COLO829 (cell line): ENCODE data around the gene SLC25A38.

Source experiments
- DNase-seq: peaks from one replicate; pipeline ENCODE4 v3.0.0; 2012; ENCODE audit warnings: low spot score

The SLC25A38 gene

DNA sequence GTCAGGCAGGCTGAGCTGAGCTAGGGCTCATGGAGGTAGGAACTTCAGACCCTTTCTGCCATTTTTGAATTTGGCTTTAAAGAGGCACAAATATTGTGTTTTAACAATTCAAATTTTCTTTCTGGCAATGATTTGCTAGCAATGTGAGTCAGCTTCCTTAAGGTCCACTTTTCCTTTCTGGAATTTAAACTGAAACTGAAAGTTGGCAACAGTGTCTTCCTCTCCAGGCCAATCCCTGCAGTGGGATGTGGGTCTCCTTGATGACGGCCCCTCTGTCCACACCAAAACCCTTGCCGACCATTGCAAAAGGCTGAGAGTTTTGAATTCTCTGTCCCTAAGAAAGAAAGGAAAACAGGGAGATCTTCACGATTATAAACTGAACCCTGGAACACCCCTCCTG, 50.5 kb downstream of the SLC25A38 start:
- no peak for DNase-seq

DNA sequence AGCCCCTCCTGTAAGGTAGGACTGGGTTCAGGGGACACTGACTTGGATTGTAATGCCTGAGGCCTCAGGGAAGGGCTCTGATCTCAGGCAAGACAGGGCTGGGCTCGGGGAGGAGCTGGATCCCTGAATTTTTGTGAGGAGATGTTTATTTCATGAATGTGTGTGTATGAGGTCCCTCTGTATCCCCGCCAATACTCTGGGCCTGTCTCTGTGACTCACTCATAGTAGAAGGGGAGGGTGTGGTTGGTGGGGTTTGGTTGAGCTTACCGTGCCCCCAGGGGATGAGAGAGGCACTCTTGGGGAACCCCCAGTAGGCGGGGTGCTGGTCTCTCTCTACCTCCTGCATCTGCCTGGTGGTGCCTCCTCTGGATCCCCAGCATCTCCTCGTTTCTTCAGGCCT, 51.4 kb downstream of the SLC25A38 start:
- DNase-seq: no peak

DNA sequence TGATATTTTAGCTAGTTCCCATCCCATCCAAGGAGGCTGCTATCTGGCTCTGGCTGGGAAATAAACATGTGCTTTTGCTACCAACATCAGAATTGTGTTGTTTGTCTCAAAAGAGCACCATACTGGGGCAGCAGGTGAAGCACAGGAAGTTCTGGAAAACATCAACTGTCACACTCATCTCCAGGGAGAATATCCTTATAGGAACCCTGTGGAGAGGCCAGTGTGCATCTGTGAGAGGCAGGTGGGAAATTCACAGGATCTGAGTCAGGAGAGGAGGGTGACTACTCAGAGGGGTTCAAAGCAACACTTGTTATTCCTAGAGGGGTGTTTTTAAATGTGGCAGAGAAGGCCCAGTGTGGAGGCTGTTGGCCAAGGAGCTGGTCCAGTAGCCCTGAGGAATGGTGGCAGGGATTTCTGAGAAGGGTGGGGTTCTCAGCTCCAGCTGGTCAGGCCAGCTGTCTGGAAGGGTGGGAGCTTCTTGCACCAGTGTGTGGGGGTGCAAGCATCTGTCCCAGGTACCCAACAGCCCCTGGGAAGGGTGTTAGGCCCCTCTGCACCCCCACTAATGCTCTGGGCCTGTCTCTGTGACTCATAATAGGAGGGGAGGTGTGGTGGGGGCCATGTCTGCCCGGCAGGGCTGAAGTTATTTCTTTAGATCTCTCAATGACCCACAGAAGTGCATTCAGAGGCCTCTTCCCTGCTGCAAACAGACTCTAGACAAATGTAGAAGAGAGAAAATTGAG, 52.0 kb downstream of the SLC25A38 start:
- DNase-seq: no peak

DNA sequence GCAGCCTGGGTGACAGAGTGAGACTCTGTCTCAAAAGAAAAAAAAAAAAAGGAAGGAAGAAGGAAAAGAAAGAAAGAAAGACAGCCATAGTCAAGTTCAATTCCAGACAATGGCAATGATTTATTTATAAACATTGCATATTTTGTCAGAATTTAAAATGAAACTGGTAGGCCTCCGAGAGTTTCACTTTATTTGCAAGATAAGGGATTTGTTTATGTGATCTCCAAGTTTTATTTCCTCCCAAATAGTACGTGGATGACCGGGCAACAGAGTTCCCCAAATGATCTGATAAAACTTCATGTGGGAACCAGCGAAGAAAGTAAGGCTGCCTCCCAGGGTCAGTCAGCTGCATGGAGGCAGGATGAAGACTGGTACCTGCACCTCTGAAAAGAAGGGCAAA, 55.7 kb downstream of the SLC25A38 start:
- DNase-seq: no peak

DNA sequence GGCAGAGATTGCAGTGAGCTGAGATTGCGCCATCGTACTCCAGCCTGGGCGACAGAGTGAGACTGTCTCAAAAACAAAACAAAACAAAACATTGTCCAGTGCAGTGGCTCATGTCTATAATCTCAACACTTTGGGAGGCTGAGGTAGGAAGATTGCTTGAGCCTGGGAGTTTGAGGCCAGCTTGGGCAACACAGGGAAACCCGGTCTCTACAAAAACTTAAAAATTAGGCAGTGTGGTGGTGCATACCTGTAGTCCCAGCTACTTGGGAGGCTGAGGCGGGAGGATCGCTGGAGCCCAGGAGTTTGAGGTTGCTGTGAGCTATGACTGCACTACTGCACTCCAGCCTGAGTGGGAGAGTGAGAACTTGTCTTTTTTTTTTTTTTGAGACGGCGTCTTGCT, 57.1 kb downstream of the SLC25A38 start:
- no peak for DNase-seq

DNA sequence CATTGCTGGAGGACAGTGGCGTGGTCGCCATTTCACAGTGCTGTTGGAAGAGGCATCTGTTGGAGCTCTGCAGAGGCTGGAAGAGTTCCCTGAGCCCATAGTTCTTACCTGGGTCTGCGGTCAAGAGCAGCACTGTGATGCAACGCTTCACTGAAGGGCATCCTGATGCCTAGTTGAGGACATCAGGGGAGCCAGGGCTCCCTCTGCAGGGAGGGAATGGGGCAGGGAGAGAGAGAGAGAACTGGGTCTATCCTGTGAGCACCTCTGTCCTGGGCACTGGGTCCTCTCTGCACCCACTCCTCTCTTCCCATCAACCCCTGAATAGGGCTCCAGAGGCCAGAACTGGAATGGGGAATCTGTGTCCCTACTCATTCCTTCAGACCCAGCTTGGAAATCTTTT, 60.4 kb downstream of the SLC25A38 start:
- DNase-seq: no peak

DNA sequence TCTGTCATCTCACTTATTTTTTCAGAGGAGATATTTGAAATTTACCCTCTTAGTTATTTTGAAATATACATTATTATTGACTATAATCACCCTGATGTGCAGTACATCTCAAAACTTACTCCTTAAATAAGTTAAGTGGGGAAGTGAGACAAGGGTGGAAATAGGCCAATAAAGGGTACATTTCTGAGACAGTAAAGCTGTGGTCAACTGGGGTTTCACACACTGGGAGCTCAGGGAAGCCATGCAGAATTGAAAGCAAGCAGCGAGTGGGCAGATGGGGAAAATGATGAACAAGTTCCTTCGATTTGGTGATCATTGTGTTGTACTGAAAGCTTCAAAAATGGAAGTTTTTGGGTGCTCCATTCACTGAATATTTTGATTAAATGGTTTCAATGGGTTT, 62.8 kb downstream of the SLC25A38 start:
- DNase-seq: no peak

DNA sequence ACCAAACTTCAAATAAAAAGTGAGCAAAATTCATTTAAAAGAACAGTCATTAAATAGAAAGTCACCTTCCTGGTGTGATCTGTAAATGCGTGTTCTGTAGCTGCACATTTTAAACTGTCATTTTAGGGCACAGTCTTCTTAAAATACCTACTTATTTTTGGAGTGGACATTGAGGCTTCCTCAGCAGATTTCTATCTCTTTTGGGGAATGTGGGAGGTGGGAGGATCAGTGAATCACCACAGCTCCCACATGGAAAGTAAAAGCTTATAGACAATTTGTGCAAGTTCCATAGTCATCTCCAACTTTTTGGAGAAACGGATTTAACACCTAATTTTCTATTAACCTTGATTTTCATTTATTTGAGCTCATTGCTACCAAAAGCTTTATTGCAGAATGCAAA, 63.3 kb downstream of the SLC25A38 start:
- DNase-seq: no peak
